Osteoblast (primary cell): Measurements from ENCODE around the gene VSIG2. TPM values are rescaled to one million over a fixed set of nuclear protein-coding genes. Genes with fewer than 3 reads are reported as not detected.

Source experiments
- DNase-seq: peaks from one replicate; pipeline ENCODE4 v3.0.0; 2011; ENCODE audit warnings: low spot score, mixed read lengths; ENCODE audit not compliant: insufficient read length; ENCODE audit errors: missing footprints
- H2AFZ ChIP-seq: 2 replicates; pipeline ENCODE4 v1.6.0; 2011; ENCODE audit warnings: mild to moderate bottlenecking, low read length
- H3K27ac ChIP-seq: 2 replicates; pipeline ENCODE4 v1.5.1; 2011; ENCODE audit warnings: mild to moderate bottlenecking, low read depth, low read length, moderate library complexity
- H3K27me3 ChIP-seq: 2 replicates; pipeline ENCODE4 v1.6.0; 2012; ENCODE audit warnings: mild to moderate bottlenecking, control low read depth, inconsistent platforms, low read length, moderate library complexity; ENCODE audit not compliant: insufficient read depth
- H3K36me3 ChIP-seq: 2 replicates; pipeline ENCODE4 v1.5.1; 2011; ENCODE audit warnings: mild to moderate bottlenecking, low read length, control low read depth, moderate library complexity; ENCODE audit not compliant: insufficient read depth
- H3K4me1 ChIP-seq: 2 replicates; pipeline ENCODE4 v1.5.1; 2011; ENCODE audit warnings: mild to moderate bottlenecking, low read length, control low read depth, moderate library complexity; ENCODE audit not compliant: insufficient read depth
- H3K4me2 ChIP-seq: 2 replicates; pipeline ENCODE4 v1.6.0; 2011; ENCODE audit warnings: mild to moderate bottlenecking, low read length; ENCODE audit not compliant: insufficient read depth
- H3K4me3 ChIP-seq: fragments of 200-600 bp; sonication (generic); 3 replicates; pipeline ENCODE4 v1.5.1; 2012; ENCODE audit warnings: mild to moderate bottlenecking, low read length, inconsistent platforms; ENCODE audit not compliant: insufficient read depth
- H3K79me2 ChIP-seq: 2 replicates; pipeline ENCODE4 v1.6.0; 2012; ENCODE audit warnings: mild to moderate bottlenecking, low read length, control low read depth, inconsistent platforms; ENCODE audit not compliant: insufficient read depth
- H3K9me3 ChIP-seq: 2 replicates; pipeline ENCODE4 v1.5.1; 2011; ENCODE audit warnings: low read depth, low read length, control low read depth
- H4K20me1 ChIP-seq: 2 replicates; pipeline ENCODE4 v1.6.0; 2012; ENCODE audit warnings: mild to moderate bottlenecking, low read length, control low read depth; ENCODE audit not compliant: insufficient read depth
- total RNA-seq: library from RNA; depleted of rRNA; stranded (reverse); fragments of >200 nt; gene quantifications from 2 replicates; pipeline ENCODE4 v1.2.3, GENCODE V29; 2012
- TF ChIP-seq, protein P1 (sequence below): IDR thresholded peaks from 2 replicates; pipeline ENCODE4 v1.5.1; 2011; ENCODE audit warnings: mild to moderate bottlenecking, low read depth, low read length, moderate library complexity; ENCODE audit errors: extremely low read depth

Gene VSIG2
- total RNA-seq, 1 donor = not detected

DNA sequence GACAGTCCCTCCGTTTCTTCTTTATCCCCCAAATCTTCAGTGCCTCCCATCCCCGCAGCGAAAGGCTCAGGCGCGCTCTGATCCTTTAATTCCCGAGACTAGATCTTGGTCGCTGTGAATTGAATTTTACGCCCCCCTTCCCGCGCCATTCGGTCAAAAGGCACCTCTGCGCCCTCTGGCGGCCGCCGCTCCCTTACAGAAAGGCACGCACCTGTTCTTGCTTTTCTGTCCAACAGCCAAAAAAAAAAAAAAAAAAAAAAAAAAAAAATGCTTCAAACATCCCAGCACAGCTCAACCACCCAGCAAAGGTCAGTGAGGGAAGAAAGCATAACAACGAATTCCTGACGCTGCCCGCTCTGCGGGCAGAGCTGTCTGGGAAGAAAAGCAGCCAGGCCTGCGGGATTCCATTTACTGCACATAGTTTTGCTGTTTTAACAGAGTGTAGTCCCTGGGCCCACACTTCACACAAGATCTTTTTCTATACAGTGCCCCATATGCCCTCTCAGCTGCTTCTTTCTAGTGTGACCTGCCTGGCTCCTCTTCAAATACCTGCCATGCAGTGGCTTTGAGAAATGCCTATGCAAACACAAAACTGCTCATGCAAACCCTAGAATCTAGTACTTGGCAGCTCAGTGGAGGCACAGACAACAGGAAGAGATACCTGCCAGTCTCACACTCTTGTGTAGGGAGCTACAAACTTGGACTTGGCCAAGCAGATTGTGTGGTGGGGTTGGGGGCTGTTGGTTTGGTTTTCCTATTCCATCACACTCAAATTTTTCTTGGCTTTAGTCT is 11.3 kb upstream of the VSIG2 start:
- H3K27ac ChIP-seq = no peak overlapping the region
- peak; percentile 93 for DNase-seq

DNA sequence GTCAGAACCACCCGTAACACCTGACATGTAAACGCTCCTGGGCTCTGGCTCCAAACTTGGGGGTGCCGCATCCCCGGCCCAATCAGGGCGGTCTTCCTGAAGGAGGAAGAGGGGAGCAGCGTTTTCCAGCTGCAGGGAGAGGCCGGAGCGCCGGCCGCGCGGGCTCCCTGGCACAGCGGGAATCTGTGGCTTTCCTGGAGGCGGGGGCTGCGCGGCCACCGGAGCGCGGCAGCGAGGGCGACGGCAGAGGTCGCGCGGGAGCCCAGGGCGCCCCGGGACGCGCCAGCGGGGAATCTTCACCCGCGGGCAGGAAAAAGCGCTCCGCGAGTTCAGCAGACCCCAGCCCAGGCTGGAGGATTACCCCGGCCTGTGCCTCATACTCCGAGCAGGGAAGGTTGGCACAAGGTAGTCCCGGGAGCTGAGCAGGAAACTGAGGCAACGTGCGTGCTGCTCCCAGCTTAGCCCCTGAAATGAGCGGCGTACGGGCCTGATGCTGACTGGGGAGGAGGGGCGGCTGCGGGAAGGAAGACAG is 10.6 kb upstream of the VSIG2 start:
- TF ChIP-seq, protein P1, sequence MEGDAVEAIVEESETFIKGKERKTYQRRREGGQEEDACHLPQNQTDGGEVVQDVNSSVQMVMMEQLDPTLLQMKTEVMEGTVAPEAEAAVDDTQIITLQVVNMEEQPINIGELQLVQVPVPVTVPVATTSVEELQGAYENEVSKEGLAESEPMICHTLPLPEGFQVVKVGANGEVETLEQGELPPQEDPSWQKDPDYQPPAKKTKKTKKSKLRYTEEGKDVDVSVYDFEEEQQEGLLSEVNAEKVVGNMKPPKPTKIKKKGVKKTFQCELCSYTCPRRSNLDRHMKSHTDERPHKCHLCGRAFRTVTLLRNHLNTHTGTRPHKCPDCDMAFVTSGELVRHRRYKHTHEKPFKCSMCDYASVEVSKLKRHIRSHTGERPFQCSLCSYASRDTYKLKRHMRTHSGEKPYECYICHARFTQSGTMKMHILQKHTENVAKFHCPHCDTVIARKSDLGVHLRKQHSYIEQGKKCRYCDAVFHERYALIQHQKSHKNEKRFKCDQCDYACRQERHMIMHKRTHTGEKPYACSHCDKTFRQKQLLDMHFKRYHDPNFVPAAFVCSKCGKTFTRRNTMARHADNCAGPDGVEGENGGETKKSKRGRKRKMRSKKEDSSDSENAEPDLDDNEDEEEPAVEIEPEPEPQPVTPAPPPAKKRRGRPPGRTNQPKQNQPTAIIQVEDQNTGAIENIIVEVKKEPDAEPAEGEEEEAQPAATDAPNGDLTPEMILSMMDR = no peak
- no peak overlapping the region for H3K27ac ChIP-seq
- H3K4me1 ChIP-seq = peaks cover 14% of the 10 kb centered on the region
- H3K9me3 ChIP-seq = no peaks in the 10 kb centered on the region
- no peak overlapping the region for H2AFZ ChIP-seq
- H3K4me2 ChIP-seq = peak overlapping the region; percentile 97
- peaks cover 5% of the 10 kb centered on the region for H3K36me3 ChIP-seq
- H3K4me3 ChIP-seq = peak overlapping the region; percentile 68
- peaks cover 14% of the 10 kb centered on the region for H4K20me1 ChIP-seq
- DNase-seq = peak; percentile 81
- peaks cover 52% of the 10 kb centered on the region for H3K27me3 ChIP-seq
- H3K79me2 ChIP-seq = no peaks in the 10 kb centered on the region

More for the DNA sequence above, 11.3 kb upstream of the VSIG2 start:
- Histone ChIP-seq H3K4me3 (peak overlapping the region; percentile 68), H2AFZ (no peak overlapping the region), H4K20me1 (peaks cover 14% of the 10 kb centered on the region), H3K36me3 (peaks cover 9% of the 10 kb centered on the region), H3K27me3 (peaks cover 45% of the 10 kb centered on the region), H3K9me3 (no peaks in the 10 kb centered on the region), H3K4me1 (peaks cover 14% of the 10 kb centered on the region), H3K4me2 (peak overlapping the region; percentile 97), H3K79me2 (no peaks in the 10 kb centered on the region)
- TF ChIP-seq, protein P1 = peak; percentile 82

DNA sequence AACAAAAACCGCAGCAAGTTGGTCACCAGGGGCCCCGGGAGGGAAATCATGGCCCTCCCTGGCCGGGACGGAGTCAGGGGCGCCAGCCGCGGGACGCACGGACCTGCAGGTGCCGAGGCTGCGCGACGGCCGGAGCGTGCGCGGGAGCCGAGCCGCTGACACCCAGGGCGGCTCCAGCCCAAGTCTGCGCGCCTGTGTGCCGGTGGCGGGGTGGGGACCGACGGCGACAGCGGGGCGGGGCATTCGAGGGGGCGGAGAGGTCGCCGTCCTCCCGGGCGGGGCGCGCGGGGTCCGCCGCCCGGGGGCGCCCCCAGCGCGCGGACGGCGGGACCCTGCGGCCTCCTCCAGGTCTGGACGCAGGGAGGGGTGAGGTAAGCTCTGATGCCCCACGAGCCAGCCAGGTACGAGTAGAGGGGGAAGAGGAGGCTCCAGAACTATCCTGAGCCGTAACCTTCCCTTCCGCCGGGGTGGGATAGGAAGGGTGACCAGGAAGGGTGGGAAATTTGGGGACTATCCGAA is 10.1 kb upstream of the VSIG2 start, which contains the start of gene ESAM:
Gene ESAM, minus strand, starts transcription at position 186 of the 519 bp plus-strand sequence. Its CDS starts 136 bp downstream, at position 50.
- Histone ChIP-seq H3K4me3 (peak within 1 kb of the TSS; percentile 68), H2AFZ (no peak within 1 kb of the TSS), H3K27ac (no peak within 1 kb of the TSS), H4K20me1 (peaks cover 14% of the 10 kb centered on the region), H3K4me2 (peak within 1 kb of the TSS; percentile 97), H3K79me2 (no peaks in the 10 kb centered on the region), H3K9me3 (no peaks in the 10 kb centered on the region), H3K27me3 (peaks cover 57% of the 10 kb centered on the region), H3K36me3 (peaks cover 2% of the 10 kb centered on the region), H3K4me1 (peaks cover 14% of the 10 kb centered on the region)
- TF ChIP-seq, protein P1 = no peak
- DNase-seq = no peak
